ENCODE results near the gene FAM118B. TPM values are rescaled to one million over a fixed set of nuclear protein-coding genes. Genes with fewer than 3 reads are reported as not detected.

FAM118B gene
- total and polyA plus RNA-seq, 2 of the 8 experiments (the other 6 are each of a cell fraction or from before 2014, with no cell fraction given) = 25.3 to 48.3 TPM

- H3K4me1 ChIP-seq (replicated peaks in 1 of 4; ENCODE audit: control insufficient read depth in 3 of 4, insufficient read depth in 4 of 4, low read length in 3 of 4) = no peaks in the 10 kb centered on the region
- H3K14ac ChIP-seq (ENCODE audit: insufficient read length) = no peak overlapping the region
- ChIA-PET POLR2A (ENCODE audit: partially characterized antibody) (interaction anchor here (1.8 kb wide), 1 partner anchor 14 kb away, joined by 9 read pairs; the partner anchor contains the start of genes FAM118B and RPUSD4), CTCF (ENCODE audit: partially characterized antibody) (interaction anchor here (0.6 to 2.3 kb wide), 5 partner anchors 9 to 274 kb away, joined by 3 to 9 read pairs (median 3); no protein-coding TSS in a partner anchor)
- no peak overlapping the region for H3K27ac ChIP-seq (ENCODE audit: low read depth, low read length)
- H2AK5ac ChIP-seq (ENCODE audit: low read depth, low read length) = no peak overlapping the region
- H3K4me3 ChIP-seq (ENCODE audit: extremely low read depth in 1 of 4, insufficient read depth in 2 of 4, low read depth in 3 of 4, low read length in 4 of 4) = no peak overlapping the region
- H4K5ac ChIP-seq (ENCODE audit: insufficient read length, low read depth, low read length) = no peak overlapping the region
- H3K56ac ChIP-seq (replicated peaks; ENCODE audit: insufficient read length, low read depth, low read length) = no peak overlapping the region
- H2BK20ac ChIP-seq (ENCODE audit: low read length) = no peak overlapping the region
- DNase-seq (ENCODE audit: low read depth in 1 of 2, low spot score in 2 of 2) (no peak), FAIRE-seq (no peak)
- H4K20me1 ChIP-seq (replicated peaks in 1 of 2; ENCODE audit: control insufficient read depth in 1 of 2, insufficient read depth in 2 of 2, low read length in 2 of 2) = peaks cover 3 to 4% of the 10 kb centered on the region in 2 experiments
- H2BK120ac ChIP-seq (replicated peaks; ENCODE audit: low read depth, low read length) = no peak overlapping the region
- H3K9ac ChIP-seq (replicated peaks in 1 of 4; ENCODE audit: extremely low read depth in 1 of 4, low read depth in 3 of 4, low read length in 3 of 4) = no peak overlapping the region
- no peak overlapping the region for H2BK5ac ChIP-seq (ENCODE audit: low read depth, low read length)
- H4K8ac ChIP-seq (ENCODE audit: extremely low read depth, insufficient read depth, low read length) = no peak overlapping the region; the same call in 1 of the 2 replicates
- no peak overlapping the region for H3K4ac ChIP-seq (replicated peaks; ENCODE audit: insufficient read length, low read depth, low read length)
- H3K23ac ChIP-seq (ENCODE audit: insufficient read length) = no peak overlapping the region
- H3K27me3 ChIP-seq (replicated peaks in 1 of 4; ENCODE audit: control insufficient read depth in 3 of 4, extremely low read depth in 1 of 4, insufficient read depth in 3 of 4, low read length in 3 of 4) = no peaks in the 10 kb centered on the region
- H3K79me1 ChIP-seq (ENCODE audit: low read depth, low read length) = no peaks in the 10 kb centered on the region; the same call in 1 of the 2 replicates
- no peak overlapping the region for H3K18ac ChIP-seq (ENCODE audit: extremely low read depth, low read length)
- 93% methylated on average over 7 of the region's 7 CpGs; no CpG with 5 or more reads in 1 of the 2 experiments for WGBS, 2 experiments (ENCODE audit: extremely low coverage in 1 of 2, insufficient coverage in 1 of 2, insufficient read length in 1 of 2, insufficient replicate concordance in 2 of 2, low coverage in 1 of 2, low lambda C conversion rate in 2 of 2, missing lambda C conversion rate in 1 of 2)
- H3K23me2 ChIP-seq (ENCODE audit: low read depth, low read length) = no peaks in the 10 kb centered on the region
- no peaks in the 10 kb centered on the region for H3K79me2 ChIP-seq (ENCODE audit: control insufficient read depth in 1 of 2, insufficient read depth in 2 of 2, low read length in 2 of 2)
- H4K91ac ChIP-seq (replicated peaks; ENCODE audit: insufficient read length, low read length) = no peak overlapping the region
- H3K36me3 ChIP-seq (ENCODE audit: control insufficient read depth in 2 of 4, insufficient read depth in 4 of 4, low read length in 3 of 4) = peaks cover 7 to 61% (median 46%) of the 10 kb centered on the region in 4 experiments
- H3K4me2 ChIP-seq (ENCODE audit: insufficient read depth in 1 of 2, low read depth in 2 of 2, low read length in 2 of 2) = no peak overlapping the region
- H2BK12ac ChIP-seq (ENCODE audit: low read depth, low read length) = no peak overlapping the region
- no peak overlapping the region for H2BK15ac ChIP-seq (ENCODE audit: low read length)
- H3K9me3 ChIP-seq (ENCODE audit: insufficient read depth in 2 of 2, low read depth in 1 of 2, low read length in 1 of 2) = peaks cover 15% of the 10 kb centered on the region in 2 experiments
- H2AFZ ChIP-seq (ENCODE audit: low read length) = no peak overlapping the region
- no peak for TF ChIP-seq FOSL1 (IDR thresholded peaks at IDR 0.05; ENCODE audit: insufficient read depth, low read depth, low read length)
- TF ChIP-seq TAF7 (optimal IDR thresholded peaks at IDR 0.05; ENCODE audit: borderline replicate concordance, low read depth, low read length) = no peak
- TF ChIP-seq ATF2 (IDR thresholded peaks at IDR 0.05; ENCODE audit: low read length) = no peak
- TF ChIP-seq RXRA (IDR thresholded peaks at IDR 0.05; ENCODE audit: insufficient read depth, low read depth, low read length) = no peak
- no peak for TF ChIP-seq SP1 (IDR thresholded peaks at IDR 0.05; ENCODE audit: low read depth, low read length)
- no peak for TF ChIP-seq POLR2A (IDR thresholded peaks at IDR 0.05; ENCODE audit: control extremely low read depth in 1 of 2, low read depth in 2 of 2, low read length in 2 of 2)
- TF ChIP-seq EP300 (IDR thresholded peaks at IDR 0.05; ENCODE audit: borderline replicate concordance in 1 of 2, low read depth in 2 of 2, low read length in 2 of 2) = no peak
- TF ChIP-seq E2F6 (IDR thresholded peaks at IDR 0.05) = no peak
- TF ChIP-seq GABPA (IDR thresholded peaks at IDR 0.05; ENCODE audit: borderline replicate concordance, insufficient read depth, low read length) = no peak
- no peak for TF ChIP-seq CREB1 (IDR thresholded peaks at IDR 0.05)
These were observed 14.2 kb upstream of the FAM118B start for GRCh38 chr11:126197277-126197939.
